ENCODE results near the gene LRP8. TPM values are rescaled to one million over a fixed set of nuclear protein-coding genes. Genes with fewer than 3 reads are reported as not detected.
"Not testable (repeated sequence)": the region's sequence is repeated elsewhere in the genome, so short reads cannot be mapped to it uniquely, and the experiment has no call there.

LRP8 gene
- total RNA-seq, 1 experiment from 2014 or later: 21.4 TPM

DNA sequence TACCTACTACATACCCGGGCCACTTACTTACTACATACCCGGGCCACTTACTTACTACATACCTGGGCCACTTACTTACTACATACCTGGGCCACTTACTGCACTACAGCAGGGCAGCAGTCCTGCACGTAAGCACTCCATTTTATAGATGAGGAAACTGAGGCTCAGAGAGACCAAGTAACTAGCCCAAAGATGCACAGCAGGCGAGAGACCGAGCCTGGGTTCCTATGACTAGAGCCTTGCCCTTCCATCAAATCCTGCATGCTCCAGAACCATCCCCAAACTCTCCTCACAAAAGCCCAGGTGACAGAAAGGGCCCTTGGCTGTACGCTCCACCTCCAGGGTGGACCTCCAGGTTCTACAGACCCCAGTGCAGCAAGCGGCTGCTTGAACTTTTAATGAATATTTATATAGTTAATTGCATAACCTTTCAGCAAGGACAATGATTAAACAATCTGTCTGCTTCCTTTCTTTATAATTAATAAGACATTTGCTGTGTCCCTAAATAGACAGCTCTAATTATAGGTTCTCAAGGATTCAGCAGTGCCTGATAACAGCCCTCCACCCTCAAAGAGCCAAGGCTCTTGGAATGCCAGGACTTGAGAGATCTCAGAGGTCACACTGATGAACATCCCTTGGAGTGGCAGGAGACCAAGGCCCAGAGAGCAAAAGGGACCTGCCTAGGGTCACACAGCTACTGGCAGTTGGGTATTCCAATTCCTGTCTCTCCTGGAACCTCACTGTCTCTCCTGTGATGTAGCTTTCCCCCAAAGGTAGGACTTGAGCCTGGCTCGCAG is 43.4 kb downstream of the LRP8 start:
- no peaks in the 10 kb centered on the region for H3K27me3 ChIP-seq
- no peaks in the 10 kb centered on the region for H3K4me1 ChIP-seq
- no peak overlapping the region for H3K4me3 ChIP-seq
- no peaks in the 10 kb centered on the region for H3K9me3 ChIP-seq (replicated peaks)
- peaks cover 4% of the 10 kb centered on the region for H3K36me3 ChIP-seq
- no peak for DNase-seq
- H3K27ac ChIP-seq: no peak overlapping the region

DNA sequence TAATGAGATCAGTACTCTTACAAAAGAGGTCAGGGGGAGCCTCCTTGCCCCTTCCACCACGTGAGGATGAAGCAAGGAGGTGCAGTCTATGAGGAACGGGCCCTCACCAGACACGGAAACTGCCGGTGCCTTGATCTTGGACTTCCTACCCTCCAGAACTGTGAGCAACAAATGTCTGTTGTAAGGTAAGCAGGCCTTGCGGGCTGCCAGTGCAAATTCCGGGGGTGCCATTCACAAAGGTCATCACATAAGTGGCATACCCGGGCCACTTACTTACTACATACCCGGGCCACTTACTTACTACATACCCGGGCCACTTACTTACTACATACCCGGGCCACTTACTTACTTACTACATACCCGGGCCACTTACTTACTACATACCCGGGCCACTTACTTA is 44.7 kb downstream of the LRP8 start:
- H3K4me1 ChIP-seq; H3K36me3 ChIP-seq; H3K9me3 ChIP-seq (replicated peaks); H3K27ac ChIP-seq; H3K27me3 ChIP-seq; DNase-seq; H3K4me3 ChIP-seq: not testable (repeated sequence)

GRCh38 chr1:53281133-53281532 is 46.7 kb downstream of the LRP8 start:
- Histone ChIP-seq H3K9me3 (replicated peaks) (no peaks in the 10 kb centered on the region), H3K4me3 (no peak overlapping the region), H3K27ac (no peak overlapping the region), H3K4me1 (no peaks in the 10 kb centered on the region), H3K27me3 (no peaks in the 10 kb centered on the region), H3K36me3 (peaks cover 4% of the 10 kb centered on the region)
- DNase-seq: no peak

GRCh38 chr1:53280496-53280895 is 47.4 kb downstream of the LRP8 start:
- no peak for DNase-seq

GRCh38 chr1:53279296-53280200 is 48.3 kb downstream of the LRP8 start:
- H3K4me1 ChIP-seq: no peaks in the 10 kb centered on the region
- peaks cover under 1% of the 10 kb centered on the region; the same call in 1 of the 2 replicates for H3K36me3 ChIP-seq
- no peak overlapping the region for H3K27ac ChIP-seq
- DNase-seq: no peak
- H3K27me3 ChIP-seq: no peaks in the 10 kb centered on the region
- no peak overlapping the region for H3K4me3 ChIP-seq
- H3K9me3 ChIP-seq (replicated peaks): no peaks in the 10 kb centered on the region

More at GRCh38 chr1:53280496-53280895, 47.4 kb downstream of the LRP8 start:
- H3K27me3 ChIP-seq: no peaks in the 10 kb centered on the region
- no peaks in the 10 kb centered on the region for H3K4me1 ChIP-seq
- no peaks in the 10 kb centered on the region for H3K9me3 ChIP-seq (replicated peaks)
- H3K36me3 ChIP-seq: peaks cover 4% of the 10 kb centered on the region
- H3K27ac ChIP-seq: no peak overlapping the region
- no peak overlapping the region for H3K4me3 ChIP-seq

GRCh38 chr1:53278298-53278725 is 49.6 kb downstream of the LRP8 start:
- Histone ChIP-seq H3K4me1 (no peaks in the 10 kb centered on the region), H3K36me3 (no peaks in the 10 kb centered on the region; the same call in 1 of the 2 replicates), H3K4me3 (no peak overlapping the region), H3K27me3 (no peaks in the 10 kb centered on the region), H3K9me3 (replicated peaks) (no peaks in the 10 kb centered on the region), H3K27ac (no peak overlapping the region)
- DNase-seq: peak; percentile 53 to 70

DNA sequence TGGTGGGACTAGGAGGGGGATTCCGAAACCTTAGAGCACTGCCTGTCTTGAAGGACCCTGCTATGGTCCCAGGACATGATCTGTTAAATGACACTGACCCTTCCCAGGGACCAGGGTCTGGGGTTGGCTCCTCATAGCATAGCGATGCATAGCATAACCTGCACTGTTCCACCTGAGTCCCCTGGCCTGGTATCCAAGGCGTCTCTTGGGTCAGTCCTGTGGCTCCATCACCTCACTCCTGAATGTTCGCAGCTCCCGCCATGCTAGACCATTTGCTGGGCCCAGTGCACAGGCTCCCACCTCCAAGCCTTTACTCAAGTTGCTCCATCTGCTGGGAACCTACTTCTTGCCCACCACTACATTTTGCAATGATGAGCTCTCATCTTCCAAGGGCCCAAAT is 50.5 kb downstream of the LRP8 start:
- no peak overlapping the region for H3K4me3 ChIP-seq
- no peaks in the 10 kb centered on the region for H3K27me3 ChIP-seq
- no peak overlapping the region for H3K27ac ChIP-seq
- no peaks in the 10 kb centered on the region for H3K4me1 ChIP-seq
- H3K9me3 ChIP-seq (replicated peaks): no peaks in the 10 kb centered on the region
- no peak for DNase-seq
- no peaks in the 10 kb centered on the region; the same call in 1 of the 2 replicates for H3K36me3 ChIP-seq

DNA sequence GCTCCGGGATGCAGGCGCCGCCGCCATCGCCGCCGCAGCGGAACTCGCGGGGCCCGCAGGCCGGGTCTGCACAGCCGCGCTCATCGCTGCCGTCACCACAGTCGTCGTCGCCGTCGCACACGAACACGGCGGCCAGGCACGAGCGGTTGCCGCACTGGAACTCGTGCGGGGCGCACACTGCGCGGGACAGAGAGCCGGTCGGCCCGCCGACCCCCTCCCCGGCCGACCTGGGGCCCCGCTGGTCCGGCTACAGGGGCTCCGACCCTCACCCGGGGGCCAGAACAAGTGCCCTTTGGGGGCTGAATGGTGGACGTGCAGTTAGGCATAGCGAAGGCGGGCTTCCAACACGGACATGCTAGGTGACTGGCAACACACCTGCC is 51.0 kb downstream of the LRP8 start:
- Histone ChIP-seq H3K36me3 (peaks cover 2% of the 10 kb centered on the region), H3K27me3 (no peaks in the 10 kb centered on the region), H3K9me3 (replicated peaks) (no peaks in the 10 kb centered on the region), H3K27ac (no peak overlapping the region), H3K4me1 (no peaks in the 10 kb centered on the region), H3K4me3 (no peak overlapping the region)
- DNase-seq: no peak

- Histone ChIP-seq H3K4me3 (no peak overlapping the region), H3K27ac (no peak overlapping the region), H3K9me3 (replicated peaks) (no peaks in the 10 kb centered on the region), H3K27me3 (no peaks in the 10 kb centered on the region), H3K36me3 (peaks cover 5% of the 10 kb centered on the region), H3K4me1 (no peaks in the 10 kb centered on the region)
- DNase-seq: no peak
These were observed 51.5 kb downstream of the LRP8 start for GRCh38 chr1:53276153-53276901.

- DNase-seq: no peak
- Histone ChIP-seq H3K27me3 (no peaks in the 10 kb centered on the region), H3K27ac (no peak overlapping the region), H3K9me3 (replicated peaks) (no peaks in the 10 kb centered on the region), H3K4me3 (no peak overlapping the region), H3K4me1 (no peaks in the 10 kb centered on the region), H3K36me3 (peaks cover 5% of the 10 kb centered on the region)
These were observed 52.3 kb downstream of the LRP8 start for GRCh38 chr1:53275566-53275965.

DNA sequence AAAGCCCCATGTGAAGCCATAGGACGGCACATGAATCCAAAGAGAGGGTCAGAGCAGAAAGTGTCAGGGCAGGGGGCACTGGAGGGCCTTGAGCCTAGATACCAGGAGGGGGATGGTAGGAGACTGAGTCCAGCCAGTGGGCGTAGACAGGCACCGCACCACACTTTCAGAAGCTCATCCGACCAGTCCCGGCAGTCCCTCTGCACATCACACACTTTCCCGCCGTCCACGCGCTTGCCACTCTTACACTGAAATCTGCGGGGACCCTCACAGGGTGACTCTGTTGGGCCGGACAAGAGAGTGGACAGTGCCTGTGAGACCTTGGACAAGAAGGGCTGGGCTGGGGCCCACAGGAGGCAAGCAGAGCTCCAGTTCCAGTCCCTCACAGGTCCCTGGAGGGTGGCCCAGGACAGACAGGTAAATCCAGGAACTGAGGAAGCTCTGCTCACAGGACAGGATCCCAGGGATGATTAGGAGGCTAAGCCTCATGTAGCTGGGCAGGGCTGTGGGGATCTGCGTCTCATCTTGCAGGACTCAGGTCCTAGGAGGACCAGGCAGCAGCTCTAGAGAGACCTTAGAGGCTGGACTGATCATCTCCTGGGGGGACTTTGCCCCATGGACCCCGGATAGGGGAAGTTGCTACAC is 53.2 kb downstream of the LRP8 start:
- no peak overlapping the region for H3K4me3 ChIP-seq
- H3K36me3 ChIP-seq: peaks cover 6% of the 10 kb centered on the region
- H3K27ac ChIP-seq: no peak overlapping the region
- H3K27me3 ChIP-seq: no peaks in the 10 kb centered on the region
- H3K9me3 ChIP-seq (replicated peaks): no peaks in the 10 kb centered on the region
- DNase-seq: no peak
- no peaks in the 10 kb centered on the region for H3K4me1 ChIP-seq

- no peak for DNase-seq
- Histone ChIP-seq H3K36me3 (peaks cover 6% of the 10 kb centered on the region), H3K27ac (no peak overlapping the region), H3K9me3 (replicated peaks) (no peaks in the 10 kb centered on the region), H3K4me3 (no peak overlapping the region), H3K4me1 (no peaks in the 10 kb centered on the region), H3K27me3 (no peaks in the 10 kb centered on the region)
These were observed 53.8 kb downstream of the LRP8 start for GRCh38 chr1:53274026-53274425.

DNA sequence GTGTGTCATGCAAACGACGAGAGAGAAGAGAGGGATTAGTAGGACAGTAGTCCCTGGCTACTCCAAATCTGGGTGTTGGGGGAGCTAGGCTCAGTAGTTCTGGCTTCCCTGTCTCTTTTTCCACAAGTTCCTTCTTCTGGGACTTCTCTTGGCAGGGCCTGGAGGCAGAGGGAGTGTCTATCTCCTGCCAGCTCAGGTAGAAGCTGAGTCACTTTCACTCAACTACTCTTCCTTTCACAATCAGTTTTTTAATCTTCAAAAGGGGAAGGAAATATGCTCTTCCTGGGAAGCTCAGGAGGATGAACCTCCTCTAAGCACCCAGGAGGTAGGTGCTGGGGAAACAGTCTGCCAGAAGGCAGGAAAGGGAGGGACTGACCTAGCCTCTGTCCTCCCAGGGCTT is 54.3 kb downstream of the LRP8 start:
- peaks cover 9% of the 10 kb centered on the region for H3K36me3 ChIP-seq
- H3K27me3 ChIP-seq: no peaks in the 10 kb centered on the region
- no peaks in the 10 kb centered on the region for H3K9me3 ChIP-seq (replicated peaks)
- no peak overlapping the region for H3K4me3 ChIP-seq
- H3K27ac ChIP-seq: no peak overlapping the region
- DNase-seq: no peak
- no peaks in the 10 kb centered on the region for H3K4me1 ChIP-seq

DNA sequence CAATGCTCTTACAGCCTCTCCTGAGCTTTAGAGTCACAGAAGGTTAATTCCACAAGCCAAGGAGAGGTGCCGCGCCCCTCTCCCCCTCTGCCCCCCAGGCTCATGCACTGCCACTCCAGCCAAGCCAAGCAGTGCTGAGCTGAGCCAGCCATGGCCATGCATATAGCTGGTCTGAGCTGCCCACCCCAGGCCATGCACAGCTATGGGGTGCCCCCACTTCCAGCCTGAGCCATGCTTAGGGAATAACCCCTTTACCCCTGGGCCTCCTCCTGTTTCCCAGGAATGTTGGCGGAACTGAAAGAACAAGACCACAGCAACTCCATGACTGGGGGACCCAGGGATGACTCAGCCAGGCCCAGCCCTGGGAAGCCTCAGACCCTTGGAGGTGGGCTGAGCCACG is 55.5 kb downstream of the LRP8 start:
- no peak for DNase-seq

More for the DNA sequence above, 55.5 kb downstream of the LRP8 start:
- peaks cover 9% of the 10 kb centered on the region for H3K36me3 ChIP-seq
- H3K9me3 ChIP-seq (replicated peaks): no peaks in the 10 kb centered on the region
- H3K4me1 ChIP-seq: no peaks in the 10 kb centered on the region
- H3K27me3 ChIP-seq: no peaks in the 10 kb centered on the region
- no peak overlapping the region for H3K4me3 ChIP-seq
- H3K27ac ChIP-seq: no peak overlapping the region
